ENCODE data around the gene RAP2A.

DNA sequence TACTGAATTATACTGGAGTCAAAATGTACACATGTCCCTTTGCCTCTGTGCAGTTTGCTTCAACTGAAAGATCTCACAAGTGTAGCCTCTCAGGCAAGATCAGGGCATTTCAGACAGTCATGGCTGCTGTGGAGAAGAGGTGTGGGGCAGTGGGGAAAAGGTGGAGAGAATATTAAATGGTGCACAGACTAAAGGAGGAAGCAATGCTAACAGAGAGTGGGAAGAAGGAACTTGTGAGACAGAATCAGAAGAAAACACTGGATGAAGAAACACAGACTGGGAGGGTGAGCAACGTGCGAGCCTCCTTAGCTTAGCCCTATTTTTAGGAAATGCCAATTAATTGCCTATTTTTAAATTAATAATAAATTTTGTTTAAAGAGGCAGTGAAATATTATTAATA, 49.6 kb upstream of the RAP2A start:
- no peak for TF ChIP-seq CTCF (IDR thresholded peaks at IDR 0.05)
- no peak for TF ChIP-seq POLR2A (IDR thresholded peaks at IDR 0.05)
